Hippocampal formation (tissue), 2 donors: ENCODE results near the gene RACGAP1.

Experiments
- DNase-seq, 2 donors: peaks; one replicate each; lab custom pipeline; 2025; lab: John Stamatoyannopoulos, UW

The RACGAP1 gene

GRCh38 chr12:49941556-49942511 lies 83.5 kb downstream of the RACGAP1 start:
- no peak for DNase-seq

DNA sequence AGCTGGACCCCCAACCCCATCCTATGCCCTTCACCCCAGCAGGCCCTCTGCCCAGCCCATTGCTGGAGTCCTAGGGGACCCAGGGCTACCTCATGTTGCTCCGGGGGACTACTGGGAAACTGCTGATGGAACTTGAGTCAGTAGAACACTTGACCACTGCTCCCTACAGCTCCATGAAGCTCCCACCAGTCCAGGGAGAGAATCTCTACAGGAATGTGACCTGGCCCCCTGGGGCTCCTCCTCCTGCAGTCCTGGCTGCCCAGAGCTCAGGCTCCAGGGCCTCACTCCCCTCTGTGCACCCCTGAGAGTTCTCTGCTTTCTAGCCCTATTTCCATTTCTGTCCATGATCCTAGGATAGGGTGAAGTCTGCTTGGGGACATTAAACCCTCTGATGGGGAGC lies 85.6 kb downstream of the RACGAP1 start:
- no peak for DNase-seq

DNA sequence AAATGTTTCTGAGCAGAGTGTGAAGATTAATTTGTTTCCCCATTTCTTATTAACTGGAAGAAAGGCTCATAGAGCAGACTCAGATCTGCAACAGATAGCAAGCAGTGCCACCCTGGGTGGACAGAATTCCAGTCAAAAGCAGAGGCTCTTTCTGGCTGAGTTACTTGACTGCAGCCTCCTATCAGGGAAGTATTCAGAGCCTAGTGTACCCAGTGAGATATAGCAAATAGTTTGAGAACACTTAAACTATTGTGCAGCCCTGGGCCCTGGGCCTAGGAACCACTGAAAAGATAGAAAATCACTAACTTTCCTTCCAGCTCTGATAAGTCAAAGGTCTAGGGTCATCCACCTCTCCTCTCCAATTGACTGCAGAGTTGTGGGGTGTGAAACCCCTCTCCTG lies 86.0 kb downstream of the RACGAP1 start:
- no peak for DNase-seq
